ENCODE data around the gene MSH5. TPM values are rescaled to one million over a fixed set of nuclear protein-coding genes. Genes with fewer than 3 reads are reported as not detected.

The MSH5 gene
- total and polyA plus RNA-seq, 2 experiments from 2014 or later, result 12.1 to 23.9 TPM

DNA sequence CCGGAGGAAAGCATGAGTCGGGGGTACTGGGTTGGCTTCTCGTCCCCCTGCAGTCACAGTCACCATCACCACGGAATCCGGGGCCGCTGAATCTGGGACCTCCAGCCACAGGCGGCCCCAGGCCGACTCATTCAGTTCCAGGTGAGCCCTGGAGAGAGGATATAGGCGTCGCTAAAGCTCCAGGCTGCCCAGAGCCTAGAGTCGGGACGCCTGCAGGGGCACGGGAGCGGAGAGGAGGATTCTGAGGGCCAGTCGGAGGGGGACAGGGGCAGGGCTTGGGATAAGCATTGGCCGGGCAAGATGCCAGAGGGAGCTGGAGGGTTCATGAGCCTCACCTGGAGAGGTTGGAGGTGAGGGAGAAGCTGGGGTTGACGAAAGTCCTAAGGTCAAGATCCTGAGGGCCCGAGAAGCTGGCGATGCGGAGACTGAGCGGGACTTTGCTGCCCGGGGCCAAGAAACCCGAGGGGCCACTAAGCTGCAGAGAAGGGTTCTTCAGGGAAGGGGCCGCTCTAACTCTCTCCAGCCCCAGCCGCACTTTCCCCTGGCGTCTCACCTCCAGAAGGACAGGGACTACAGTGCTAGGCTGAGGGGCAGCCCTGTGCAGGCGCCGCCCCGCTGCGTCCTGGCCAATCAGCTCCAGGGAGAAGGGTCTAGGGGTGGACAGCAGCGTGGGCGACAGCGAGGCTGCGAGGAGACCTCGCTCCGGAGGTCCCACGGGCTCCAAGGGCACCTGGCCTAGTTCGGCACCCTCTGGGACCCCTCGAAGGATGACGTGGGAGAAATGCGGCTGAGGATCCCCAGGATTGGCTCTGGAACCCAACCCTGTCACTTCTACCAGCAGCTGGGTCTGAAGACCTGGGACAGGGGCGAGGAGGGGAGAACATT lies 26.3 kb downstream of the MSH5 start (continued):
- TF ChIP-seq, protein P1, sequence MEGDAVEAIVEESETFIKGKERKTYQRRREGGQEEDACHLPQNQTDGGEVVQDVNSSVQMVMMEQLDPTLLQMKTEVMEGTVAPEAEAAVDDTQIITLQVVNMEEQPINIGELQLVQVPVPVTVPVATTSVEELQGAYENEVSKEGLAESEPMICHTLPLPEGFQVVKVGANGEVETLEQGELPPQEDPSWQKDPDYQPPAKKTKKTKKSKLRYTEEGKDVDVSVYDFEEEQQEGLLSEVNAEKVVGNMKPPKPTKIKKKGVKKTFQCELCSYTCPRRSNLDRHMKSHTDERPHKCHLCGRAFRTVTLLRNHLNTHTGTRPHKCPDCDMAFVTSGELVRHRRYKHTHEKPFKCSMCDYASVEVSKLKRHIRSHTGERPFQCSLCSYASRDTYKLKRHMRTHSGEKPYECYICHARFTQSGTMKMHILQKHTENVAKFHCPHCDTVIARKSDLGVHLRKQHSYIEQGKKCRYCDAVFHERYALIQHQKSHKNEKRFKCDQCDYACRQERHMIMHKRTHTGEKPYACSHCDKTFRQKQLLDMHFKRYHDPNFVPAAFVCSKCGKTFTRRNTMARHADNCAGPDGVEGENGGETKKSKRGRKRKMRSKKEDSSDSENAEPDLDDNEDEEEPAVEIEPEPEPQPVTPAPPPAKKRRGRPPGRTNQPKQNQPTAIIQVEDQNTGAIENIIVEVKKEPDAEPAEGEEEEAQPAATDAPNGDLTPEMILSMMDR (conservative IDR thresholded peaks at IDR 0.05; ENCODE audit: low read depth in 2 of 2), result peak in 1 of 2 experiments; percentile 12; a peak in 1 of 4 replicates
- TF ChIP-seq CREB1 (CRISPR knock-in tag; IDR thresholded peaks at IDR 0.05; ENCODE audit: low read depth), result no peak

DNA sequence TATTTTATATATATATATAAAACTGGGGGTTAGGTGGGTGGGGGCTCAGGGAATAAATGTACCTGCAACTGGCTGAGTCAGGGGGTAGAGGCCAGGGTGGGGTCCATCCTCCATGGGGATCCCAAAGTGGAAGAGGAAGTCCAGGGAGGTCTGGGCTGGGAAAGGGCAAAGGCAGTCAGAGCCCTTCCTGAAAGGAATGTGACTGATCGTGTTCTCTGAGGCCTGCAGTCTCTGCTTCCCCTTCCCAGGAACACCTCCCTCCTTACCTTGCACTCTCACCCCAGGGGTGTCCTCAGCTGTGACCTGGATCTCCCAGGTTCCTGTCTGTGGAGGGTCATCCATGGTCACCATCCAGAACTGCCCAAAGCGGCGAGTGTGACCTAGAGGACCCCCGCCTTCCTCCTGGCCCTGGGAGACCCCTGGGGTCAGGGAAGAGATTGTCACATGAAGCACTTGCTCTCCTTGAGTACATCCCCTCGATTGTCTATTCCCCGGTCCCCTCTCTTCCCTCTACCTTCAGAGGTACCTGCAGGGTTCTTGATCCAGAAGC lies 27.4 kb downstream of the MSH5 start:
- DNase-seq (ENCODE audit: low spot score) (no peak), ATAC-seq (no peak)
- Histone ChIP-seq H3K27ac (ENCODE audit: low read depth) (no peak overlapping the region), H4K20me1 (replicated peaks; ENCODE audit: insufficient read depth) (no peaks in the 10 kb centered on the region), H3F3A (replicated peaks; ENCODE audit: low read depth) (0 out of 2 replicates have a peak, but pooled peaks cover 2% of the 10 kb centered on the region), H3K4me3 (no peak overlapping the region), H3K4me2 (no peak overlapping the region), H3K36me3 (ENCODE audit: insufficient read depth) (no peaks in the 10 kb centered on the region), H3K4me1 (ENCODE audit: insufficient read depth) (peaks cover 14% of the 10 kb centered on the region), H2AFZ (no peak overlapping the region), H3K79me2 (replicated peaks; ENCODE audit: insufficient read depth) (no peaks in the 10 kb centered on the region), H3K9me2 (ENCODE audit: insufficient read depth) (no peaks in the 10 kb centered on the region), H3K27me3 (ENCODE audit: insufficient read depth) (no peaks in the 10 kb centered on the region)
- H3K4me1 Mint-ChIP-seq, result peaks cover 24% of the 10 kb centered on the region
- peaks cover 17% of the 10 kb centered on the region for H3K27me3 Mint-ChIP-seq (ENCODE audit: insufficient read depth, low read depth, poor library complexity)
- H3K27ac Mint-ChIP-seq, result no peak overlapping the region
- H3K36me3 Mint-ChIP-seq (ENCODE audit: low read depth), result peaks cover 4% of the 10 kb centered on the region
- H3K4me3 Mint-ChIP-seq, result no peak overlapping the region
- H3K9me3 Mint-ChIP-seq, result no peaks in the 10 kb centered on the region; the same call in 2 of the 3 replicates
- TF ChIP-seq CREB1 (CRISPR knock-in tag; IDR thresholded peaks at IDR 0.05; ENCODE audit: low read depth), result no peak
- TF ChIP-seq, protein P2, sequence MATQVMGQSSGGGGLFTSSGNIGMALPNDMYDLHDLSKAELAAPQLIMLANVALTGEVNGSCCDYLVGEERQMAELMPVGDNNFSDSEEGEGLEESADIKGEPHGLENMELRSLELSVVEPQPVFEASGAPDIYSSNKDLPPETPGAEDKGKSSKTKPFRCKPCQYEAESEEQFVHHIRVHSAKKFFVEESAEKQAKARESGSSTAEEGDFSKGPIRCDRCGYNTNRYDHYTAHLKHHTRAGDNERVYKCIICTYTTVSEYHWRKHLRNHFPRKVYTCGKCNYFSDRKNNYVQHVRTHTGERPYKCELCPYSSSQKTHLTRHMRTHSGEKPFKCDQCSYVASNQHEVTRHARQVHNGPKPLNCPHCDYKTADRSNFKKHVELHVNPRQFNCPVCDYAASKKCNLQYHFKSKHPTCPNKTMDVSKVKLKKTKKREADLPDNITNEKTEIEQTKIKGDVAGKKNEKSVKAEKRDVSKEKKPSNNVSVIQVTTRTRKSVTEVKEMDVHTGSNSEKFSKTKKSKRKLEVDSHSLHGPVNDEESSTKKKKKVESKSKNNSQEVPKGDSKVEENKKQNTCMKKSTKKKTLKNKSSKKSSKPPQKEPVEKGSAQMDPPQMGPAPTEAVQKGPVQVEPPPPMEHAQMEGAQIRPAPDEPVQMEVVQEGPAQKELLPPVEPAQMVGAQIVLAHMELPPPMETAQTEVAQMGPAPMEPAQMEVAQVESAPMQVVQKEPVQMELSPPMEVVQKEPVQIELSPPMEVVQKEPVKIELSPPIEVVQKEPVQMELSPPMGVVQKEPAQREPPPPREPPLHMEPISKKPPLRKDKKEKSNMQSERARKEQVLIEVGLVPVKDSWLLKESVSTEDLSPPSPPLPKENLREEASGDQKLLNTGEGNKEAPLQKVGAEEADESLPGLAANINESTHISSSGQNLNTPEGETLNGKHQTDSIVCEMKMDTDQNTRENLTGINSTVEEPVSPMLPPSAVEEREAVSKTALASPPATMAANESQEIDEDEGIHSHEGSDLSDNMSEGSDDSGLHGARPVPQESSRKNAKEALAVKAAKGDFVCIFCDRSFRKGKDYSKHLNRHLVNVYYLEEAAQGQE (IDR thresholded peaks at IDR 0.05; ENCODE audit: unreplicated experiment), result no peak
- TF ChIP-seq ZNF114 (CRISPR knock-in tag; IDR thresholded peaks at IDR 0.05), result no peak
- TF ChIP-seq ZNF331 (CRISPR knock-in tag; IDR thresholded peaks at IDR 0.05; ENCODE audit: low read depth), result no peak
- no peak for TF ChIP-seq POLR2AphosphoS5 (IDR thresholded peaks at IDR 0.05; ENCODE audit: low read depth)
- TF ChIP-seq NANOG (IDR thresholded peaks at IDR 0.05; ENCODE audit: borderline replicate concordance), result no peak
- TF ChIP-seq, protein P3, sequence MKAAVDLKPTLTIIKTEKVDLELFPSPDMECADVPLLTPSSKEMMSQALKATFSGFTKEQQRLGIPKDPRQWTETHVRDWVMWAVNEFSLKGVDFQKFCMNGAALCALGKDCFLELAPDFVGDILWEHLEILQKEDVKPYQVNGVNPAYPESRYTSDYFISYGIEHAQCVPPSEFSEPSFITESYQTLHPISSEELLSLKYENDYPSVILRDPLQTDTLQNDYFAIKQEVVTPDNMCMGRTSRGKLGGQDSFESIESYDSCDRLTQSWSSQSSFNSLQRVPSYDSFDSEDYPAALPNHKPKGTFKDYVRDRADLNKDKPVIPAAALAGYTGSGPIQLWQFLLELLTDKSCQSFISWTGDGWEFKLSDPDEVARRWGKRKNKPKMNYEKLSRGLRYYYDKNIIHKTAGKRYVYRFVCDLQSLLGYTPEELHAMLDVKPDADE (IDR thresholded peaks at IDR 0.05), result no peak
- TF ChIP-seq, protein P4, sequence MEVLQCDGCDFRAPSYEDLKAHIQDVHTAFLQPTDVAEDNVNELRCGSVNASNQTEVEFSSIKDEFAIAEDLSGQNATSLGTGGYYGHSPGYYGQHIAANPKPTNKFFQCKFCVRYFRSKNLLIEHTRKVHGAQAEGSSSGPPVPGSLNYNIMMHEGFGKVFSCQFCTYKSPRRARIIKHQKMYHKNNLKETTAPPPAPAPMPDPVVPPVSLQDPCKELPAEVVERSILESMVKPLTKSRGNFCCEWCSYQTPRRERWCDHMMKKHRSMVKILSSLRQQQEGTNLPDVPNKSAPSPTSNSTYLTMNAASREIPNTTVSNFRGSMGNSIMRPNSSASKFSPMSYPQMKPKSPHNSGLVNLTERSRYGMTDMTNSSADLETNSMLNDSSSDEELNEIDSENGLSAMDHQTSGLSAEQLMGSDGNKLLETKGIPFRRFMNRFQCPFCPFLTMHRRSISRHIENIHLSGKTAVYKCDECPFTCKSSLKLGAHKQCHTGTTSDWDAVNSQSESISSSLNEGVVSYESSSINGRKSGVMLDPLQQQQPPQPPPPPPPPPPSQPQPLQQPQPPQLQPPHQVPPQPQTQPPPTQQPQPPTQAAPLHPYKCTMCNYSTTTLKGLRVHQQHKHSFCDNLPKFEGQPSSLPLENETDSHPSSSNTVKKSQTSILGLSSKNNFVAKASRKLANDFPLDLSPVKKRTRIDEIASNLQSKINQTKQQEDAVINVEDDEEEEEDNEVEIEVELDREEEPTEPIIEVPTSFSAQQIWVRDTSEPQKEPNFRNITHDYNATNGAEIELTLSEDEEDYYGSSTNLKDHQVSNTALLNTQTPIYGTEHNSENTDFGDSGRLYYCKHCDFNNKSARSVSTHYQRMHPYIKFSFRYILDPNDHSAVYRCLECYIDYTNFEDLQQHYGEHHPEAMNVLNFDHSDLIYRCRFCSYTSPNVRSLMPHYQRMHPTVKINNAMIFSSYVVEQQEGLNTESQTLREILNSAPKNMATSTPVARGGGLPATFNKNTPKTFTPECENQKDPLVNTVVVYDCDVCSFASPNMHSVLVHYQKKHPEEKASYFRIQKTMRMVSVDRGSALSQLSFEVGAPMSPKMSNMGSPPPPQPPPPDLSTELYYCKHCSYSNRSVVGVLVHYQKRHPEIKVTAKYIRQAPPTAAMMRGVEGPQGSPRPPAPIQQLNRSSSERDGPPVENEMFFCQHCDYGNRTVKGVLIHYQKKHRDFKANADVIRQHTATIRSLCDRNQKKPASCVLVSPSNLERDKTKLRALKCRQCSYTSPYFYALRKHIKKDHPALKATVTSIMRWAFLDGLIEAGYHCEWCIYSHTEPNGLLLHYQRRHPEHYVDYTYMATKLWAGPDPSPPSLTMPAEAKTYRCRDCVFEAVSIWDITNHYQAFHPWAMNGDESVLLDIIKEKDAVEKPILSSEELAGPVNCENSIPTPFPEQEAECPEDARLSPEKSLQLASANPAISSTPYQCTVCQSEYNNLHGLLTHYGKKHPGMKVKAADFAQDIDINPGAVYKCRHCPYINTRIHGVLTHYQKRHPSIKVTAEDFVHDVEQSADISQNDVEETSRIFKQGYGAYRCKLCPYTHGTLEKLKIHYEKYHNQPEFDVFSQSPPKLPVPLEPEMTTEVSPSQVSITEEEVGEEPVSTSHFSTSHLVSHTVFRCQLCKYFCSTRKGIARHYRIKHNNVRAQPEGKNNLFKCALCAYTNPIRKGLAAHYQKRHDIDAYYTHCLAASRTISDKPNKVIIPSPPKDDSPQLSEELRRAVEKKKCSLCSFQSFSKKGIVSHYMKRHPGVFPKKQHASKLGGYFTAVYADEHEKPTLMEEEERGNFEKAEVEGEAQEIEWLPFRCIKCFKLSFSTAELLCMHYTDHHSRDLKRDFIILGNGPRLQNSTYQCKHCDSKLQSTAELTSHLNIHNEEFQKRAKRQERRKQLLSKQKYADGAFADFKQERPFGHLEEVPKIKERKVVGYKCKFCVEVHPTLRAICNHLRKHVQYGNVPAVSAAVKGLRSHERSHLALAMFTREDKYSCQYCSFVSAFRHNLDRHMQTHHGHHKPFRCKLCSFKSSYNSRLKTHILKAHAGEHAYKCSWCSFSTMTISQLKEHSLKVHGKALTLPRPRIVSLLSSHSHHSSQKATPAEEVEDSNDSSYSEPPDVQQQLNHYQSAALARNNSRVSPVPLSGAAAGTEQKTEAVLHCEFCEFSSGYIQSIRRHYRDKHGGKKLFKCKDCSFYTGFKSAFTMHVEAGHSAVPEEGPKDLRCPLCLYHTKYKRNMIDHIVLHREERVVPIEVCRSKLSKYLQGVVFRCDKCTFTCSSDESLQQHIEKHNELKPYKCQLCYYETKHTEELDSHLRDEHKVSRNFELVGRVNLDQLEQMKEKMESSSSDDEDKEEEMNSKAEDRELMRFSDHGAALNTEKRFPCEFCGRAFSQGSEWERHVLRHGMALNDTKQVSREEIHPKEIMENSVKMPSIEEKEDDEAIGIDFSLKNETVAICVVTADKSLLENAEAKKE (CRISPR knock-in tag; IDR thresholded peaks at IDR 0.05), result no peak
- TF ChIP-seq STAT1 (IDR thresholded peaks at IDR 0.05; ENCODE audit: unreplicated experiment), result no peak
- no peak for TF ChIP-seq JUNB (IDR thresholded peaks at IDR 0.05; ENCODE audit: unreplicated experiment)
